Osteocyte (in vitro differentiated cells): ENCODE measurements around the gene AXDND1. TPM values are rescaled to one million over a fixed set of nuclear protein-coding genes. Genes with fewer than 3 reads are reported as not detected.
"Not testable (repeated sequence)": the region's sequence is repeated elsewhere in the genome, so short reads cannot be mapped to it uniquely, and the experiment has no call there.

ENCODE experiments used
- DNase-seq: peaks from one replicate; pipeline ENCODE4 v3.0.0; 2021; ENCODE audit warnings: mixed read lengths; ENCODE audit not compliant: unreplicated experiment; ENCODE audit errors: extremely low spot score
- H3K27ac Mint-ChIP-seq: one replicate; pipeline ENCODE4 v1.8.0; 2021; ENCODE audit warnings: mild to moderate bottlenecking, mixed read lengths; ENCODE audit not compliant: unreplicated experiment
- H3K27me3 Mint-ChIP-seq: one replicate; pipeline ENCODE4 v1.8.0; 2021; ENCODE audit warnings: mixed read lengths; ENCODE audit not compliant: unreplicated experiment
- H3K36me3 Mint-ChIP-seq: one replicate; pipeline ENCODE4 v1.8.0; 2021; ENCODE audit warnings: mixed read lengths; ENCODE audit not compliant: unreplicated experiment
- H3K4me1 Mint-ChIP-seq: one replicate; pipeline ENCODE4 v1.8.0; 2021; ENCODE audit warnings: mixed read lengths; ENCODE audit not compliant: unreplicated experiment
- H3K4me3 Mint-ChIP-seq: one replicate; pipeline ENCODE4 v1.8.0; 2021; ENCODE audit warnings: mild to moderate bottlenecking, moderate library complexity, mixed read lengths; ENCODE audit not compliant: unreplicated experiment
- H3K9me3 Mint-ChIP-seq: one replicate; pipeline ENCODE4 v1.8.0; 2021; ENCODE audit warnings: mixed read lengths; ENCODE audit not compliant: unreplicated experiment
- CTCF ChIP-seq: fragments of 200-600 bp; sonication (generic); IDR thresholded peaks from 2 replicates; pipeline ENCODE4 v1.5.0; 2021; ENCODE audit warnings: antibody characterized with exemption, mild to moderate bottlenecking, moderate library complexity
- total RNA-seq: library from RNA; stranded (reverse); gene quantifications from 2 replicates; pipeline ENCODE4 v1.2.1, GENCODE V29; 2021

The AXDND1 gene
- total RNA-seq, 1 donor from 2014 or later, result 0.70 TPM

DNA sequence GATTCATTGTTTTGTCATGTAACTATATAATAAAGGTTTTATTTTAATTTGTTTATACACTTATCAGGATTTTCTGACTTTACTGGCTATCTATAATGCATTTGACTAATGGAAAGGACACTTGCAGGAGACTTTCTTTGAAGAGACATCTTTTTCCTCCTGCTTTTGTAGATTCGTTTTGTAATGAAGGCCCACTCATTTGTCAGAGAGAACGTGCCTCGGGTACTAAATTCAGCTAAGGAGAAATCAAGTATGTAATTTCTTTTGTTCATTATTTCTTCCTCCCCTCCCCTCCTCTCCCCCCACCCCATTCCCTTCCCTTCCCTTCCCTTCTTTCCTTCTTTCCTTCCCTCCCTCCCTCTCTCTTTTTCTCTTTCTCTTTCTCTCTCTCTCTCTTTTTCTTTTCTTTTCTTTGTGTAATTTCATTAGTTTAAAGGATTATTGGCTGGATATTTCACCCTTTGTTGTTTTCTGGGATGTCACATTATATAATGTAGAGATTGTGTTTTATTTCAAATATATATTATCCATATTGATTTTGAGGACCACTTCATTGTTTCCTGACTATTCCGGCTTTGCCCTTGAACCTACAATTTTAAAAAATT is 23.7 kb upstream of the AXDND1 start:
- peaks cover 7% of the 10 kb centered on the region for H3K4me1 Mint-ChIP-seq
- no peak for TF ChIP-seq CTCF
- DNase-seq, result no peak
- no peak overlapping the region for H3K4me3 Mint-ChIP-seq
- no peaks in the 10 kb centered on the region for H3K27me3 Mint-ChIP-seq
- H3K9me3 Mint-ChIP-seq, result no peaks in the 10 kb centered on the region
- no peak overlapping the region for H3K27ac Mint-ChIP-seq
- H3K36me3 Mint-ChIP-seq, result peaks cover 37% of the 10 kb centered on the region

DNA sequence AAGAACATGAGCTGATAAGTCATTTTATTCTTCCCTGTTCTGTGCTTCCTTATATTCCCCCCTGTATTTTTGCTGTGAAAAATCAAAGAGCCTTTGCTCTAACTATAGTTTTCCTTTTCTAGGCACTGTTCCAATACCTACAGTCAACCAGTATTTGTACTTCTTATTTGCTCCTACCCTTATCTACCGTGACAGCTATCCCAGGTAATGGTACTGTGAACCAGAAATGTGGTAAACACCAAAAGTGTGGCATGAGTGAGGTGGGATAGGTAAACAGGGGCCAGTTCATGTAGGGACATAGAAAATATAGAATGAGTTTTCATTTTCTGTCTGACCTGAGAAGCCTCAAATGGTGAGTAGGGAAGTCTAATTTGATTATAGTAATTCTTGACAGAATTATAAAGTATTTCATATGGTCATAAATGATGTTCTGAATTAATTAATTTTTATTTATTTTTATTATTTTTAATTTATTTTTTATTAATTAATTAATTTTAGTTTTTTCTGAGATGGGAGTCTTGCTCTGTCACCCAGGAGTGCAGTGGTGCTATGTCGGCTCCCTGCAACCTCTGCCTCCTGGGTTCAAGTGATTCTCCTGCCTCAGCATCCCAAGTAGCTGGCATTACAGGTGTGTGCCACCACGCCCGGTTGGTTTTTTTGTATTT is 22.9 kb upstream of the AXDND1 start:
- H3K9me3 Mint-ChIP-seq, result no peaks in the 10 kb centered on the region
- TF ChIP-seq CTCF, result no peak
- no peak for DNase-seq
- H3K27me3 Mint-ChIP-seq, result no peaks in the 10 kb centered on the region
- H3K27ac Mint-ChIP-seq, result no peak overlapping the region
- H3K4me1 Mint-ChIP-seq, result peaks cover 7% of the 10 kb centered on the region
- H3K36me3 Mint-ChIP-seq, result peaks cover 38% of the 10 kb centered on the region
- no peak overlapping the region for H3K4me3 Mint-ChIP-seq

DNA sequence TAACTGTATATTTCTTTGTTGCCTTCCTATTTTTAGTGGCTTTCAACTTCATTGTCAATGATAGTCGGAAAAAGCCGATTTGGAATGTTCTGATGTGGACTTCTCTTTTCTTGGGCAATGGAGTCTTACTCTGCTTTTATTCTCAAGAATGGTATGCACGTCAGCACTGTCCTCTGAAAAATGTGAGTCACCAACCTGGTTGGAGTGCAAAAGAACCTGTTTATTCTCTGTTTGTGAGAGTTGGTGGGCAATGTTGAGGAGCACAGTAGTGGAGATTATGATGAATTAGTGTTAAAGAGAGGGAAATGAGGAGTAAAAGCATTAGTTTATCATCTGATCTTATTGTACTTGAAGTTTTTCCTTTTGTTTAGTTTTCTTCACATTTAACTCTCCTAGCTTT is 14.5 kb upstream of the AXDND1 start:
- H3K36me3 Mint-ChIP-seq, result peaks cover 40% of the 10 kb centered on the region
- no peaks in the 10 kb centered on the region for H3K9me3 Mint-ChIP-seq
- no peak overlapping the region for H3K27ac Mint-ChIP-seq
- H3K4me3 Mint-ChIP-seq, result no peak overlapping the region
- DNase-seq, result no peak
- H3K4me1 Mint-ChIP-seq, result peaks cover 2% of the 10 kb centered on the region
- no peak for TF ChIP-seq CTCF
- H3K27me3 Mint-ChIP-seq, result no peaks in the 10 kb centered on the region

GRCh38 chr1:179352236-179352635 is 13.5 kb upstream of the AXDND1 start:
- H3K9me3 Mint-ChIP-seq, result no peaks in the 10 kb centered on the region
- no peak overlapping the region for H3K27ac Mint-ChIP-seq
- DNase-seq, result no peak
- no peaks in the 10 kb centered on the region for H3K27me3 Mint-ChIP-seq
- no peak overlapping the region for H3K4me3 Mint-ChIP-seq
- peaks cover 39% of the 10 kb centered on the region for H3K36me3 Mint-ChIP-seq
- H3K4me1 Mint-ChIP-seq, result peaks cover 2% of the 10 kb centered on the region
- no peak for TF ChIP-seq CTCF

GRCh38 chr1:179353546-179353945 is 12.2 kb upstream of the AXDND1 start:
- H3K36me3 Mint-ChIP-seq, result peaks cover 35% of the 10 kb centered on the region

GRCh38 chr1:179361631-179362030 is 4.1 kb upstream of the AXDND1 start:
- H3K9me3 Mint-ChIP-seq, H3K27ac Mint-ChIP-seq, DNase-seq, H3K36me3 Mint-ChIP-seq, H3K4me3 Mint-ChIP-seq, H3K27me3 Mint-ChIP-seq, H3K4me1 Mint-ChIP-seq: not testable (repeated sequence)

More at GRCh38 chr1:179353546-179353945, 12.2 kb upstream of the AXDND1 start:
- H3K4me1 Mint-ChIP-seq, result peaks cover 2% of the 10 kb centered on the region
- H3K9me3 Mint-ChIP-seq, result no peaks in the 10 kb centered on the region
- no peak for TF ChIP-seq CTCF
- H3K27me3 Mint-ChIP-seq, result no peaks in the 10 kb centered on the region
- no peak overlapping the region for H3K4me3 Mint-ChIP-seq
- no peak for DNase-seq
- no peak overlapping the region for H3K27ac Mint-ChIP-seq
